SK-N-MC (cell line): ENCODE data around the gene ALKBH2.

Experiments used
- DNase-seq: peaks from one replicate; pipeline ENCODE4 v3.0.0-alpha.2; 2011; ENCODE audit warnings: low read depth, low spot score
- H3K27ac ChIP-seq: fragments of 200-600 bp; sonication (generic); 2 replicates; pipeline ENCODE4 v1.5.1; 2016; ENCODE audit warnings: mixed run types
- H3K36me3 ChIP-seq: fragments of 200-600 bp; sonication (generic); 2 replicates; pipeline ENCODE4 v1.6.1; 2017; ENCODE audit warnings: antibody characterized with exemption, low read length, mixed read lengths; ENCODE audit not compliant: insufficient read depth
- H3K4me3 ChIP-seq: fragments of 200-600 bp; sonication (generic); 2 replicates; pipeline ENCODE4 v1.5.1; 2016
- H3K9ac ChIP-seq: fragments of 200-600 bp; sonication (generic); 2 replicates; pipeline ENCODE4 v1.8.0; 2017; ENCODE audit warnings: mixed run types, mixed read lengths; ENCODE audit not compliant: insufficient read length
- H3K9me3 ChIP-seq: fragments of 200-600 bp; sonication (generic); 2 replicates; pipeline ENCODE4 v1.6.1; 2017; ENCODE audit warnings: low read depth, mild to moderate bottlenecking, antibody characterized with exemption, low read length, moderate library complexity, mixed read lengths
- EZH2 ChIP-seq: fragments of 200-600 bp; sonication (generic); IDR thresholded peaks from one replicate; pipeline ENCODE4 v1.6.1; 2017; ENCODE audit warnings: antibody characterized with exemption
- FOXP2 ChIP-seq: optimal IDR thresholded peaks from 2 replicates; pipeline ENCODE3; 2011; ENCODE audit warnings: mild to moderate bottlenecking, moderate library complexity; ENCODE audit not compliant: insufficient read depth; ENCODE audit errors: extremely low read length, control extremely low read depth
- POLR2AphosphoS5 ChIP-seq: IDR thresholded peaks from 2 replicates; pipeline ENCODE4 v1.6.1; 2012; ENCODE audit warnings: mild to moderate bottlenecking, low read depth, low read length, borderline replicate concordance

The ALKBH2 gene

GRCh38 chr12:109130297-109131153 lies 37.3 kb upstream of the ALKBH2 start:
- TF ChIP-seq POLR2AphosphoS5 (no peak), EZH2 (no peak), FOXP2 (no peak)
- H3K4me3 ChIP-seq: no peak overlapping the region
- DNase-seq: no peak

GRCh38 chr12:109127533-109128242 lies 34.4 kb upstream of the ALKBH2 start:
- Histone ChIP-seq H3K9me3 (no peaks in the 10 kb centered on the region), H3K36me3 (no peaks in the 10 kb centered on the region), H3K4me3 (no peak overlapping the region), H3K9ac (no peak overlapping the region), H3K27ac (no peak overlapping the region)
- no peak for DNase-seq
- no peak for TF ChIP-seq EZH2
- no peak for TF ChIP-seq POLR2AphosphoS5
- TF ChIP-seq FOXP2: no peak

More at GRCh38 chr12:109130297-109131153, 37.3 kb upstream of the ALKBH2 start:
- Histone ChIP-seq H3K36me3 (no peaks in the 10 kb centered on the region), H3K27ac (no peak overlapping the region), H3K9me3 (no peaks in the 10 kb centered on the region), H3K9ac (no peak overlapping the region)

DNA sequence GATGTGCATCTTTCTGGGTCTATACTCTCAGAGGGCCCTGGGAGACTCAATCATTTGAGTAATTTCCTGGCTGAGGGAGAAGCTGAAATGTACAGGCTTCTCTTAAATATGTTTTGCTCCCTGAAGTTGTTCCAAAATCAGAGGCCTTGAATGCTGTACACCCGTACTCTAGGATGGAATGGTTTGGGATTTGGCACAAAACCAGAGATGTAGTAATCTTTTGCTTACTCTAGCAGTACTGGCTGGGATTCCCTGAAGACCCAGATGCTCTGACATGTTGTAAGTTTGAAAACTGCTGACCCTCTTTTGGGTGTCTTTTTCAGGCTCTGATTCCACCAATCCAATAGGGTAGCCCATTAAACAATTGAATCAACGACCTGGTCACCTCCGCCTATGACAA lies 33.5 kb upstream of the ALKBH2 start:
- no peak overlapping the region for H3K9ac ChIP-seq
- no peaks in the 10 kb centered on the region for H3K36me3 ChIP-seq
- no peak overlapping the region for H3K27ac ChIP-seq
- no peaks in the 10 kb centered on the region for H3K9me3 ChIP-seq
- DNase-seq: no peak
- H3K4me3 ChIP-seq: no peak overlapping the region
- TF ChIP-seq FOXP2: no peak
- TF ChIP-seq POLR2AphosphoS5: no peak
- no peak for TF ChIP-seq EZH2

- no peak for TF ChIP-seq FOXP2
- no peak for TF ChIP-seq POLR2AphosphoS5
- no peak for TF ChIP-seq EZH2
- no peak for DNase-seq
- no peaks in the 10 kb centered on the region for H3K36me3 ChIP-seq
- H3K4me3 ChIP-seq: no peak overlapping the region
- no peak overlapping the region for H3K9ac ChIP-seq
- H3K9me3 ChIP-seq: no peaks in the 10 kb centered on the region
- H3K27ac ChIP-seq: no peak overlapping the region
Observed at GRCh38 chr12:109125791-109126190, 32.5 kb upstream of the ALKBH2 start.

DNA sequence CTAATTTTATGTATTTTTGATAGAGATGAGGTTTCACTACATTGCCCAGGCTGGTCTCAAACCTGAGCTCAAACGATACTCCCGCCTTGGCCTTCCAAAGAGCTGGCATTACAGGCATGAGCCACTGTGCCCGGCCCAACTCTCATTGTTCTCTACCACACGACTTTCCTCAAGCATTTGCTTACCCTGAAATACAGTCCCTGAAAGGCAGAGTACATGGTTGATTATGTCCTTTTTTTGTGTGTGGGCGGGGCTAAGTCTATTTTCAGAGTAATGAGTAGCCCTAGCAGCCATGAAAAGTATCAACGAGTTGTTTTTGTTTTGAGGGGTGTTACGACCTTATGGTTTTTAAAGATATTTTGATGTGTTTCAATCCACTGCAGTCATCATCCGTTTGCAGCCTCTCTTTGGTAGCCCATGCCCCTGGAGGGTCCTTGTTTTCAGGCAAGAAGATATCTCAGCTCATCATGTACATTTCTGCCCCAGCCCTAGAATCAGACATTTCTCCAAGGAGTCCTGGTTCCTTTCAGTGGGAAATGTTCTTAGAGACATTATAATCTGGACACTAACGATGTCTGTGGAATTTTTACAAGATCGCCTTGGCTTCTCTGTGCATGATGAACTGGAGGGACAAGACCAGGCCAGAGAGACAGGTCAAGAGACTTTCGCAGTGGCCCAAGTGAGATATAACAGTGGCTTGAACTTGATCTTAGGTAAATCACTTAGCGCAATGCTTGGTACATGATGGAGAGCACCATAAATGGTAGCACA lies 31.8 kb upstream of the ALKBH2 start:
- H3K27ac ChIP-seq: no peak overlapping the region
- no peaks in the 10 kb centered on the region for H3K9me3 ChIP-seq
- TF ChIP-seq FOXP2 (no peak), EZH2 (no peak), POLR2AphosphoS5 (no peak)
- H3K9ac ChIP-seq: no peak overlapping the region
- H3K36me3 ChIP-seq: no peaks in the 10 kb centered on the region
- no peak overlapping the region for H3K4me3 ChIP-seq
- no peak for DNase-seq

DNA sequence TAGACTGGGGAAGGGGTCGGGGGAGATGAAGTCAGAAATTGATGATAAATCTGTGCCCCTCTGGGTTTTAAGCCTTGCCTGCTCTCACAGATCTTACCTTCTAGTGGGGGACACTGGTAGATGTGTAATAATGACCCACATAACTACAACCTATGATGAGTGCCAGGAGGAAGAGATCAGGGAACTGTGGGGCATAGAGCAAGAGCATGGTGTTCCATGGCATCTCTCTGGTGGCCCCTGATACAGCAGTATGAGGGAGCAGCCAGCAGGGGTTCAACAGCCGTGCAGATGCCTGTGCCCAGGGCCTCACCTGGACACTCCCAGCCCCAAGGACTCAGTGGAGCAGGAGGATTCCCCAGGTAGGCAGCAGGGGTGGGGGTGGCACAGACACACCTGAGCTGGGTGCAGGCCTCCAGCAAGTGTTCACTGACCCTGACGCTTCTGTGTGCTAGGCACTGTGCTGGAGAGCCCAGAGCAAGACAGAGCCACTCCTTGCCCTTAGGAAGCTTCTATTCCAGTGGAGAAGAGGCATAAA lies 28.1 kb upstream of the ALKBH2 start:
- DNase-seq: no peak
- no peak overlapping the region for H3K9ac ChIP-seq
- no peak overlapping the region for H3K27ac ChIP-seq
- no peak for TF ChIP-seq POLR2AphosphoS5
- TF ChIP-seq EZH2: no peak
- TF ChIP-seq FOXP2: no peak
- H3K9me3 ChIP-seq: no peaks in the 10 kb centered on the region
- no peaks in the 10 kb centered on the region for H3K36me3 ChIP-seq
- H3K4me3 ChIP-seq: no peak overlapping the region

- H3K9me3 ChIP-seq: no peaks in the 10 kb centered on the region
- TF ChIP-seq POLR2AphosphoS5: no peak
- no peak for TF ChIP-seq FOXP2
- TF ChIP-seq EZH2: no peak
- H3K36me3 ChIP-seq: no peaks in the 10 kb centered on the region
- no peak overlapping the region for H3K9ac ChIP-seq
- H3K27ac ChIP-seq: no peak overlapping the region
- no peak for DNase-seq
- H3K4me3 ChIP-seq: no peak overlapping the region
Observed at GRCh38 chr12:109120557-109120956, 27.3 kb upstream of the ALKBH2 start.

DNA sequence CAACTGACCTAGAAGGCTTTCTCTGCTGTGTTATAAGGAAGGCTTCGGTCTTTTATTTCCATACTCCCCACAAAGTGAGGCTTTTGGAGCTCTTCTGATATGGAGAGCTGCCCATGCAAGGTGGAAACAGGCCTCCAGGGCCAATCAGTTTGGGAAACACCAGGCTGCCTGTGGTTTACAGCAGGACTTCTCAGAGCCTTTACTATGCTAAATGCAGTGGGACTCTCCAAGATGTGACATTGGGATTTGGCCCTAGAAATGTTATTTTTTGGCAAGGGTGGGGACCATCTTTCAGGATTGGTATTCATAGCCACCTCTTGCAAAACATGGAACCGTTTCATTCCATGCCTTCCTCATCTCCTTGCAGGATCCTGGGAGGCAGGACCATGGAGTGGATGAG lies 26.8 kb upstream of the ALKBH2 start:
- no peak for TF ChIP-seq POLR2AphosphoS5
- no peak for TF ChIP-seq FOXP2
- no peak for TF ChIP-seq EZH2

More for the DNA sequence above, 26.8 kb upstream of the ALKBH2 start:
- Histone ChIP-seq H3K36me3 (no peaks in the 10 kb centered on the region), H3K9me3 (no peaks in the 10 kb centered on the region), H3K9ac (no peak overlapping the region), H3K4me3 (no peak overlapping the region), H3K27ac (no peak overlapping the region)
- no peak for DNase-seq
